DND-41 (cell line): ENCODE results near the gene PRSS33.
A peak's percentile ranks its signal among the peaks of the same experiment; 100 is the strongest.

Experiments
- ATAC-seq: fragments of 200-7000 bp; cut with Tn5 transposase; 3 replicates; pipeline ENCODE4 v1.9.1; 2021; ENCODE audit warnings: low read depth; ENCODE audit not compliant: insufficient read depth
- DNase-seq: peaks from one replicate; pipeline ENCODE4 v3.0.0-alpha.2; 2020
- H2AFZ ChIP-seq: 2 replicates; pipeline ENCODE4 v1.6.0; 2012; ENCODE audit warnings: low read depth, low read length
- H3K27ac ChIP-seq: 2 replicates; pipeline ENCODE4 v1.5.1; 2012; ENCODE audit warnings: low read length, inconsistent platforms
- H3K27me3 ChIP-seq: fragments of 200-600 bp; sonication (generic); 2 replicates; pipeline ENCODE4 v1.6.0; 2012; ENCODE audit warnings: low read length, mild to moderate bottlenecking, inconsistent platforms; ENCODE audit not compliant: insufficient read depth, poor library complexity
- H3K36me3 ChIP-seq: 2 replicates; pipeline ENCODE4 v1.5.1; 2012; ENCODE audit warnings: low read length, inconsistent platforms; ENCODE audit not compliant: insufficient read depth
- H3K4me1 ChIP-seq: 2 replicates; pipeline ENCODE4 v1.5.1; 2012; ENCODE audit warnings: mild to moderate bottlenecking, low read length; ENCODE audit not compliant: insufficient read depth
- H3K4me2 ChIP-seq: 2 replicates; pipeline ENCODE4 v1.6.0; 2012; ENCODE audit warnings: mild to moderate bottlenecking, moderate library complexity, low read length, inconsistent platforms; ENCODE audit not compliant: insufficient read depth
- H3K4me3 ChIP-seq, 2 experiments: fragments of 200-600 bp in 1 of 2; shearing (Covaris generic) in 1 of 2; 2 replicates each; pipeline ENCODE4 v1.5.1; 2012 to 2016; ENCODE audit warnings: inconsistent platforms in 2 of 2, low read length in 2 of 2, mild to moderate bottlenecking in 2 of 2, low read depth in 1 of 2, moderate library complexity in 1 of 2
- H3K79me2 ChIP-seq: 2 replicates; pipeline ENCODE4 v1.6.0; 2012; ENCODE audit warnings: low read length, inconsistent platforms; ENCODE audit not compliant: insufficient read depth
- H3K9ac ChIP-seq: 2 replicates; pipeline ENCODE4 v1.6.0; 2012; ENCODE audit warnings: low read depth, mild to moderate bottlenecking, inconsistent platforms, low read length, moderate library complexity
- H3K9me3 ChIP-seq: 2 replicates; pipeline ENCODE4 v1.5.1; 2012; ENCODE audit warnings: low read length, moderate library complexity, mild to moderate bottlenecking, inconsistent platforms; ENCODE audit not compliant: insufficient read depth, severe bottlenecking
- H4K20me1 ChIP-seq: 2 replicates; pipeline ENCODE4 v1.6.0; 2012; ENCODE audit warnings: low read length; ENCODE audit not compliant: insufficient read depth
- CTCF ChIP-seq: IDR thresholded peaks from 2 replicates; pipeline ENCODE4 v1.5.1; 2012; ENCODE audit warnings: borderline replicate concordance, low read length, moderate library complexity, mild to moderate bottlenecking; ENCODE audit not compliant: poor library complexity, severe bottlenecking; ENCODE audit errors: extremely low read depth
- EZH2 ChIP-seq: IDR thresholded peaks from 3 replicates; pipeline ENCODE4 v1.6.1; 2012; ENCODE audit warnings: borderline replicate concordance, low read depth, mild to moderate bottlenecking, moderate library complexity, low read length, inconsistent platforms; ENCODE audit not compliant: severe bottlenecking

PRSS33 gene

GRCh38 chr16:2764718-2765117 lies 22.6 kb downstream of the PRSS33 start:
- no peak overlapping the region for H2AFZ ChIP-seq
- no peaks in the 10 kb centered on the region for H3K9me3 ChIP-seq
- DNase-seq (no peak), ATAC-seq (no peak)
- H3K4me1 ChIP-seq, result no peaks in the 10 kb centered on the region
- no peak overlapping the region for H3K27ac ChIP-seq
- peaks cover 99% of the 10 kb centered on the region for H4K20me1 ChIP-seq
- peak; percentile 43 for TF ChIP-seq CTCF
- TF ChIP-seq EZH2, result no peak
- no peaks in the 10 kb centered on the region for H3K27me3 ChIP-seq
- H3K36me3 ChIP-seq, result peaks cover 100% of the 10 kb centered on the region
- no peak overlapping the region for H3K9ac ChIP-seq
- H3K4me2 ChIP-seq, result no peak overlapping the region
- no peak overlapping the region for H3K4me3 ChIP-seq
- H3K79me2 ChIP-seq, result peaks cover 95% of the 10 kb centered on the region

- ATAC-seq (no peak), DNase-seq (no peak)
- no peak overlapping the region for H3K27ac ChIP-seq
- H3K27me3 ChIP-seq, result no peaks in the 10 kb centered on the region
- H2AFZ ChIP-seq, result no peak overlapping the region
- H3K4me1 ChIP-seq, result no peaks in the 10 kb centered on the region
- no peaks in the 10 kb centered on the region for H3K9me3 ChIP-seq
- no peak overlapping the region for H3K4me3 ChIP-seq
- no peak overlapping the region for H3K9ac ChIP-seq
- H4K20me1 ChIP-seq, result peaks cover 98% of the 10 kb centered on the region
- no peak for TF ChIP-seq CTCF
- no peak for TF ChIP-seq EZH2
- H3K36me3 ChIP-seq, result peaks cover 100% of the 10 kb centered on the region
- peaks cover 98% of the 10 kb centered on the region for H3K79me2 ChIP-seq
- H3K4me2 ChIP-seq, result no peak overlapping the region
Observed at GRCh38 chr16:2763173-2763572, 24.2 kb downstream of the PRSS33 start.

GRCh38 chr16:2762711-2763110 lies 24.6 kb downstream of the PRSS33 start:
- peaks cover 100% of the 10 kb centered on the region for H3K36me3 ChIP-seq
- H3K4me1 ChIP-seq, result no peaks in the 10 kb centered on the region
- peaks cover 97% of the 10 kb centered on the region for H4K20me1 ChIP-seq
- no peak overlapping the region for H3K4me2 ChIP-seq
- ATAC-seq (no peak), DNase-seq (no peak)
- no peak overlapping the region for H3K4me3 ChIP-seq
- TF ChIP-seq EZH2, result no peak
- no peak for TF ChIP-seq CTCF
- no peak overlapping the region for H3K27ac ChIP-seq
- H3K9me3 ChIP-seq, result no peaks in the 10 kb centered on the region
- H3K79me2 ChIP-seq, result peaks cover 99% of the 10 kb centered on the region
- H3K27me3 ChIP-seq, result no peaks in the 10 kb centered on the region
- no peak overlapping the region for H3K9ac ChIP-seq
- H2AFZ ChIP-seq, result no peak overlapping the region
